Spleen (tissue), 7 donors: Measurements from ENCODE around the gene ETFBKMT.

Source experiments
- CTCF ChIP-seq, 11 experiments: fragments of 200-600 bp in 7 of 11; fragments of 450-650 bp in 4 of 11; sonication (generic) in 4 of 11; IDR thresholded peaks in 8 of 11; conservative IDR thresholded peaks in 3 of 11; 1 replicate in 7 of 11; 2 replicates in 4 of 11; pipeline versions ENCODE4 v1.4.0 to v1.8.0; 2016 to 2021; ENCODE audit warnings: antibody characterized with exemption in 11 of 11, inconsistent platforms in 4 of 11, mild to moderate bottlenecking in 1 of 11
- POLR2A ChIP-seq, 3 donors: fragments of 450-650 bp; IDR thresholded peaks; one replicate each; pipeline ENCODE4 v1.5.1; 2017; ENCODE audit warnings: antibody characterized with exemption in 3 of 3, mild to moderate bottlenecking in 1 of 3
- donor health status: DM: no; HTN: no; CAD: no; lungs with moderate emphysema.
- donor health status: DM: no; HTN: no; CAD: no.
- donor health status: DM: no; HTN: no; CAD: no.

GRCh38 chr12:31629756-31630732 lies 29.4 kb upstream of the ETFBKMT start:
- TF ChIP-seq CTCF (IDR thresholded peaks at IDR 0.05 in 8 of 11, conservative IDR thresholded peaks at IDR 0.05 in 3 of 11) (no peak), POLR2A (IDR thresholded peaks at IDR 0.05) (no peak)
